Esophagus squamous epithelium (tissue), 5 donors: ENCODE results near the gene MORC3. TPM values are rescaled to one million over a fixed set of nuclear protein-coding genes. Genes with fewer than 3 reads are reported as not detected.
"Not testable (repeated sequence)": the region's sequence is repeated elsewhere in the genome, so short reads cannot be mapped to it uniquely, and the experiment has no call there.

Experiments used
- DNase-seq: peaks from one replicate; lab custom pipeline; 2025; lab: John Stamatoyannopoulos, UW
- H3K27ac ChIP-seq, 4 donors: fragments of 200-600 bp; sonication (generic); one replicate each; pipeline ENCODE4 v1.5.1; 2016 to 2019; ENCODE audit warnings: mild to moderate bottlenecking in 1 of 4
- H3K27me3 ChIP-seq, 4 donors: fragments of 200-600 bp; sonication (generic); 1 replicate in 3 of 4; 2 replicates in 1 of 4; pipeline versions ENCODE4 v1.5.1 to v1.6.0; 2017 to 2021; ENCODE audit warnings: antibody characterized with exemption in 1 of 4
- H3K36me3 ChIP-seq, 3 donors: fragments of 200-600 bp; sonication (generic); one replicate each; pipeline ENCODE4 v1.5.1; 2016 to 2019
- H3K4me1 ChIP-seq, 3 donors: fragments of 200-600 bp; sonication (generic); one replicate each; pipeline ENCODE4 v1.5.1; 2017 to 2019
- H3K4me3 ChIP-seq, 4 donors: fragments of 200-600 bp; sonication (generic); 1 replicate in 3 of 4; 2 replicates in 1 of 4; pipeline ENCODE4 v1.5.1; 2016 to 2019; ENCODE audit warnings: mild to moderate bottlenecking in 2 of 4, moderate library complexity in 1 of 4
- H3K9me3 ChIP-seq, 3 donors: fragments of 200-600 bp; sonication (generic); one replicate each; pipeline ENCODE4 v1.5.1; 2016 to 2019
- CTCF ChIP-seq, 6 experiments: fragments of 450-650 bp in 4 of 6; fragments of 200-600 bp in 2 of 6; sonication (generic) in 2 of 6; IDR thresholded peaks; one replicate each; pipeline ENCODE4 v1.5.1; 2016 to 2019; ENCODE audit warnings: antibody characterized with exemption in 6 of 6, mild to moderate bottlenecking in 4 of 6, moderate library complexity in 4 of 6
- POLR2A ChIP-seq, 4 donors: fragments of 450-650 bp; IDR thresholded peaks; one replicate each; pipeline ENCODE4 v1.6.1; 2017; ENCODE audit warnings: antibody characterized with exemption in 4 of 4, mild to moderate bottlenecking in 4 of 4, moderate library complexity in 3 of 4
- WGBS, 2 donors: methylation state at CpG; one replicate each; pipeline ENCODE4 v1.1.5; 2018; 5-methylcytosine and 5-hydroxymethylcytosine counted together
- intact Hi-C: fragments of 100-400 bp; cut with DNase I; formaldehyde crosslinking; loops from one replicate; pipeline ENCODE4 v1.15.0; 2022
- total RNA-seq, 4 donors: library from RNA; depleted of rRNA; stranded (reverse); fragments of >200 nt; gene quantifications; one replicate each; pipeline ENCODE4 v1.1.0, GENCODE V29; 2016
- donor health status: DM: yes; HTN: yes; CAD: no.

Gene MORC3
- total RNA-seq, 4 donors from 2014 or later, result 31.9 to 50.5 (median 43.1) TPM

DNA sequence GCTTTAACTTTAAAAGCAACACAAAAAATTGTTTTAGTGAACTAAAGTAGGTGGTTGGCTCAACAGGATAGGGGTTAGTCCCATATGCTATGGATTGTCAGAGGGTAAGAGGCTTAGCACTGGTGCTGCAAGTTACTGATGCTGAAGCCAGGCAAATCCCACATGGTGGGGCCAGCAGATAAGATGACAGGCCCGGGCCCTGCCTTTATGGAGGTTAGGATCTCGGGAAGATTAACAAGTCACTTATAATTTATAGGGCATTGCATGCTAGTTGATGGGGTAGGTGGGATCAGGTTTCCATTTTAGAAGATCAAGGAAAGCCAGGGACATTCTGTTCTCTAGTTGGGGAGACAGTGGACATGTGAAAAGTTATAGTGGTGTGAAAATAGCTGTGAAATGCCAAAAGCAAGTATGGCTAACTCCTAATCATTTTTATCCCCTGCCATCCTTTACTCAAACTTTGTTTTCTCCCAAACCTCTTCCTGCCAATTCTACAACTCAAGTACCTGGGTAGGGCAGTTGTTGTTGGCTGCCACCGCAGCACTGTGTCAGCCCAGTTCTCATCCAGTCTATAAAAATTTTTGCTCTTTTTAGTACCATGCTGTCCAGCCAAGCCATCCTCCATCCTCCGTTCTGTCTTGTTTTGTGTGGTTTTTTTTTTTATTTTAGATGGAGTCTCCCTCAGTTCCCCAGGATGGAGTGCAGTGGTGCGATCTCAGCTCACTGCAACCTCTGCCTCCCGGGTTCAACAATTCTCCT lies 75.5 kb downstream of the MORC3 start:
- TF ChIP-seq CTCF (IDR thresholded peaks at IDR 0.05), result no peak
- no peak for TF ChIP-seq POLR2A (IDR thresholded peaks at IDR 0.05)
- 89 to 96% methylated on average over 6 of the region's 6 CpGs for WGBS, 2 donors
- intact Hi-C loops, result no loop called here

GRCh38 chr21:36396325-36396724 lies 76.3 kb downstream of the MORC3 start:
- Histone ChIP-seq H3K9me3 (no peaks in the 10 kb centered on the region), H3K4me1 (no peaks in the 10 kb centered on the region), H3K27me3 (no peaks in the 10 kb centered on the region), H3K4me3 (no peak overlapping the region), H3K27ac (no peak overlapping the region), H3K36me3 (peaks cover 0 to 44% (median 0%) of the 10 kb centered on the region in 3 donors)
- WGBS, 2 donors, result 96 to 97% methylated on average over 3 of the region's 3 CpGs
- intact Hi-C loops, result no loop called here
- no peak for DNase-seq
- TF ChIP-seq CTCF (IDR thresholded peaks at IDR 0.05) (no peak), POLR2A (IDR thresholded peaks at IDR 0.05) (no peak)

More for the DNA sequence above, 75.5 kb downstream of the MORC3 start:
- no peak for DNase-seq
- Histone ChIP-seq H3K4me1 (no peaks in the 10 kb centered on the region), H3K27ac (no peak overlapping the region), H3K4me3 (no peak overlapping the region), H3K27me3 (no peaks in the 10 kb centered on the region), H3K9me3 (no peaks in the 10 kb centered on the region), H3K36me3 (peaks cover 0 to 40% (median 0%) of the 10 kb centered on the region in 3 donors)

DNA sequence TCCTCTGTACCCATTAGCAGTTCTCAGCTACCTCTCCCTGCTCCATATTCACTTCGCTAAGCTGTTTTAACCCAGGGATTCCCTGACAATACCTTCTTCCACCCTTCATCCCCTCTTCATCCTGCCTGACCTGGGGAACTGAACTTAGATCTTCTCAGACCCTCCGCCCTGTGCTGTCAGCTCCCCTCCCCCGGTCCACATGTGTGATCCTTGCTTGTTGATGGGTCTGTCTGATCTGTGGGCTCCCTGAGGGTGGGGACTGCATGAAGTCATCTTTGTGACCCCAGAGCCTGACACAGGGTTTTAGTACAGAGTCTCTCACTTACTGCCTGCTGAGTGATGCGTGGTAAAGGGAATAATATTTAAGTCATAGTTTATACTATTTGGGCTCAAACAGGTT lies 77.0 kb downstream of the MORC3 start:
- peaks cover 0 to 47% (median 0%) of the 10 kb centered on the region in 3 donors for H3K36me3 ChIP-seq
- WGBS, 2 donors, result 91 to 95% methylated on average over 4 of the region's 4 CpGs
- no peak overlapping the region for H3K27ac ChIP-seq
- H3K4me3 ChIP-seq, result no peak overlapping the region
- H3K4me1 ChIP-seq, result no peaks in the 10 kb centered on the region
- H3K27me3 ChIP-seq, result no peaks in the 10 kb centered on the region
- no peaks in the 10 kb centered on the region for H3K9me3 ChIP-seq
- DNase-seq, result no peak
- intact Hi-C loops, result no loop called here
- TF ChIP-seq POLR2A (IDR thresholded peaks at IDR 0.05) (no peak), CTCF (IDR thresholded peaks at IDR 0.05) (no peak)

- no peak overlapping the region for H3K4me3 ChIP-seq
- H3K36me3 ChIP-seq, result peaks cover 0 to 44% (median 0%) of the 10 kb centered on the region in 3 donors
- H3K27ac ChIP-seq, result no peak overlapping the region
- 79 to 82% methylated on average over 5 of the region's 5 CpGs for WGBS, 2 donors
- H3K9me3 ChIP-seq, result no peaks in the 10 kb centered on the region
- no peaks in the 10 kb centered on the region for H3K4me1 ChIP-seq
- intact Hi-C loops, result no loop called here
- no peak for TF ChIP-seq CTCF (IDR thresholded peaks at IDR 0.05)
- TF ChIP-seq POLR2A (IDR thresholded peaks at IDR 0.05), result no peak
- no peaks in the 10 kb centered on the region for H3K27me3 ChIP-seq
- DNase-seq, result no peak
Observed at GRCh38 chr21:36397606-36398005, 77.6 kb downstream of the MORC3 start.

- H3K27ac ChIP-seq, H3K27me3 ChIP-seq, DNase-seq, intact Hi-C loops, H3K4me1 ChIP-seq, H3K4me3 ChIP-seq, H3K9me3 ChIP-seq: not testable (repeated sequence)
- H3K36me3 ChIP-seq, result peaks cover 0 to 53% (median 0%) of the 10 kb centered on the region in 3 donors
- WGBS, 2 donors, result 96 to 100% methylated on average over 4 to 9 of the region's 9 CpGs
Observed at GRCh38 chr21:36399736-36400135, 79.7 kb downstream of the MORC3 start.
